Uterus (tissue), 4 donors: ENCODE results near the gene CLEC2D. TPM values are rescaled to one million over a fixed set of nuclear protein-coding genes. Genes with fewer than 3 reads are reported as not detected.

ENCODE experiments used
- DNase-seq, 2 donors: peaks; one replicate each; pipeline ENCODE4 v3.0.0-alpha.2; 2019 to 2020
- H3K27ac ChIP-seq, 2 donors: fragments of 200-600 bp; sonication (generic); 1 replicate in 1 of 2; 2 replicates in 1 of 2; pipeline ENCODE4 v1.5.1; 2016 to 2018
- H3K27me3 ChIP-seq, 2 donors: fragments of 200-600 bp; sonication (generic); one replicate each; pipeline ENCODE4 v1.5.1; 2018 to 2019; ENCODE audit warnings: control low read depth in 1 of 2
- H3K36me3 ChIP-seq, 2 donors: fragments of 200-600 bp; sonication (generic); one replicate each; pipeline ENCODE4 v1.5.1; 2019; ENCODE audit warnings: control low read depth in 1 of 2
- H3K4me1 ChIP-seq, 2 donors: fragments of 200-600 bp; sonication (generic); one replicate each; pipeline ENCODE4 v1.5.1; 2018 to 2019; ENCODE audit warnings: control low read depth in 1 of 2
- H3K4me3 ChIP-seq, 2 donors: fragments of 200-600 bp; sonication (generic); 1 replicate in 1 of 2; 2 replicates in 1 of 2; pipeline ENCODE4 v1.5.1; 2018 to 2019; ENCODE audit warnings: mild to moderate bottlenecking in 1 of 2
- H3K9me3 ChIP-seq, 2 donors: fragments of 200-600 bp; sonication (generic); one replicate each; pipeline ENCODE4 v1.5.1; 2019; ENCODE audit warnings: control low read depth in 1 of 2
- CTCF ChIP-seq, 4 experiments: fragments of 200-600 bp in 2 of 4; fragments of 450-650 bp in 2 of 4; sonication (generic) in 2 of 4; IDR thresholded peaks; one replicate each; pipeline ENCODE4 v1.5.1; 2016 to 2019; ENCODE audit warnings: antibody characterized with exemption in 4 of 4, mild to moderate bottlenecking in 2 of 4, moderate library complexity in 1 of 4
- POLR2A ChIP-seq, 2 donors: fragments of 450-650 bp; IDR thresholded peaks; one replicate each; pipeline ENCODE4 v1.6.1; 2016; ENCODE audit warnings: antibody characterized with exemption in 2 of 2, mild to moderate bottlenecking in 1 of 2, moderate library complexity in 1 of 2
- intact Hi-C: fragments of 100-400 bp; cut with DNase I; formaldehyde crosslinking; loops from one replicate; pipeline ENCODE4 v1.15.1; 2023; ENCODE audit warnings: low total_unique reads
- total RNA-seq, 4 donors: library from RNA; depleted of rRNA in 3 of 4; stranded (reverse); fragments of >200 nt in 3 of 4; gene quantifications; one replicate each; pipeline versions ENCODE4 v1.1.0 to v1.2.4, GENCODE V29; 2014 to 2023
- donor health status: DM: yes; HTN: yes; CAD: no.

The CLEC2D gene
- total RNA-seq, 4 donors from 2014 or later: 6.8 to 22.8 (median 13.9) TPM

DNA sequence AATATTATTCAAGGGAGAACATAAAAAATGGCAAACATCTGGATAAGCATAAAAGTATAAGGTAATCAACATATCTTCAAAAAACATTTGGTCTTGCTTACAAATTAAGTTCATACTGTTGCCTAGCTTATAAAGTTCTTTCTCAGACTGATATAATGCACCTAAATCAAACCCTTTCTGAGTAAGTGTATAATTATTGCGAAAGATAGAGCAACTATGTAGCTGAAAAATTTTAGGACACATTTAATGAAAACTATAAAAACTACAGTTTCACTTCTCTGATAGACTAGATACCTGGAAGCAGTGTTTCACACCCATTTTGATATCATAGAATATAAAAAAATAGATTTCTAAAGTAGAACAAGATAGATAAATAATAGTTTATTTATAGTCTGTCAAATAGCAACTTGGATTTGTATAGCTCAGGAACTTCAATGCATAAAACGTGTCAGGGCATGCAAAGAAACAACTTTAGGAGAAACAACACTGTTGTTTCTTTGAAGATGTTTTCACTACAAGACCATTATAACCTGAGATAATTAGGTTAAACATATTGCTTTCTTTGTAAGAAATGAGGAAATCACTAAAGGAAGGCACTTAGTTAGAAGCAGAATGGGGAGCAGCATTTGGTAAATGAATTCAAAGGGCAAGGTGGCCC, 55.8 kb downstream of the CLEC2D start:
- intact Hi-C loops: no loop called here
- H3K27ac ChIP-seq: no peak overlapping the region
- no peak for DNase-seq
- H3K9me3 ChIP-seq: no peaks in the 10 kb centered on the region
- no peaks in the 10 kb centered on the region for H3K36me3 ChIP-seq
- peaks cover 0 to 10% of the 10 kb centered on the region in 2 donors for H3K4me1 ChIP-seq
- no peaks in the 10 kb centered on the region for H3K27me3 ChIP-seq
- H3K4me3 ChIP-seq: no peak overlapping the region
- TF ChIP-seq CTCF (IDR thresholded peaks at IDR 0.05) (no peak), POLR2A (IDR thresholded peaks at IDR 0.05) (no peak)

- Histone ChIP-seq H3K9me3 (no peaks in the 10 kb centered on the region), H3K36me3 (no peaks in the 10 kb centered on the region), H3K4me3 (no peak overlapping the region), H3K27me3 (no peaks in the 10 kb centered on the region), H3K27ac (no peak overlapping the region), H3K4me1 (peaks cover 0 to 10% of the 10 kb centered on the region in 2 donors)
- DNase-seq: no peak
- intact Hi-C loops: no loop called here
- TF ChIP-seq CTCF (IDR thresholded peaks at IDR 0.05) (no peak), POLR2A (IDR thresholded peaks at IDR 0.05) (no peak)
These were observed 58.3 kb downstream of the CLEC2D start for GRCh38 chr12:9727813-9728212.

- no peaks in the 10 kb centered on the region for H3K36me3 ChIP-seq
- no peak for DNase-seq
- TF ChIP-seq POLR2A (IDR thresholded peaks at IDR 0.05) (no peak), CTCF (IDR thresholded peaks at IDR 0.05) (no peak)
- no peak overlapping the region for H3K27ac ChIP-seq
- intact Hi-C loops: no loop called here
- H3K27me3 ChIP-seq: no peaks in the 10 kb centered on the region
- peaks cover 0 to 10% of the 10 kb centered on the region in 2 donors for H3K4me1 ChIP-seq
- no peak overlapping the region for H3K4me3 ChIP-seq
- H3K9me3 ChIP-seq: no peaks in the 10 kb centered on the region
These were observed 59.6 kb downstream of the CLEC2D start for GRCh38 chr12:9729082-9729481.

DNA sequence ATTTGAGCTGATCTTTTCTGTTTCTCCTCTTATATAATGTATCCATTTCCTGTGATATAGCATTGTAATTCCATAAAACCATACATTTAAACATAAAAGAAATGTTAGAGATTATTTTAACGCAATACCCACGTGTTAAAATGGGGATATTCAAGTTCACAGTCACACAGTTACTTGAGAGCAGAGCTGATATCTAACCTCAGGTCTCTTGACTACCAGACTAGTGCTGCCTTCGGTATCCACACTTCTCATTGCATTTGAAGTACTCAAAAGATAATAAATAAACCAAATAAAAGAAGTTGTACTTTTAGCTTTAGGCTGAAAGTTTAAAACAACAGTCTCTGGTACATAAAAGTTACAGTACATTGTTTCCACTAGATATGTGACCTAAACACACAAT, 60.5 kb downstream of the CLEC2D start:
- Histone ChIP-seq H3K36me3 (no peaks in the 10 kb centered on the region), H3K9me3 (no peaks in the 10 kb centered on the region), H3K4me1 (peaks cover 0 to 10% of the 10 kb centered on the region in 2 donors), H3K4me3 (no peak overlapping the region), H3K27me3 (no peaks in the 10 kb centered on the region), H3K27ac (no peak overlapping the region)
- DNase-seq: no peak
- intact Hi-C loops: no loop called here
- TF ChIP-seq POLR2A (IDR thresholded peaks at IDR 0.05) (no peak), CTCF (IDR thresholded peaks at IDR 0.05) (no peak)

DNA sequence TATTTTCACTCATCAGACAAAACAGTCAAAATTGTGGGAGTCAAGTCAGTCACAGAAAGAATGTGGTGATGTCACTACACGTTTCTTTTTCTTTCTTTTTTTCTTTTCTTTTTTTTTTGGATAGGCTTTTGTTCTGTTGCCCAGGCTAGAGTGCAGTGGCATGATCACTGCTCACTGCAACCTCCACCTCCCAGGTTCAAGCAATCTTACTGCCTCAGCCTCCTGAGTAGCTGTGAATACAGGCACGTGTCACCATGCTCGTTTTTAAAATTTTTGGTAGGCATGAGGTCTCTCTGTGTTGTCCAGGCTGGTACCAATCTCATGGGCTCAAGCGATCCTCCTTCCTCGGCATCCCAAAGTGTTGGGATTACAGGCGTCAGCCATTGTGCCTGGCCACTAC, 61.1 kb downstream of the CLEC2D start:
- Histone ChIP-seq H3K9me3 (no peaks in the 10 kb centered on the region), H3K4me3 (no peak overlapping the region), H3K4me1 (peaks cover 0 to 10% of the 10 kb centered on the region in 2 donors), H3K27ac (no peak overlapping the region), H3K36me3 (no peaks in the 10 kb centered on the region), H3K27me3 (no peaks in the 10 kb centered on the region)
- DNase-seq: no peak
- TF ChIP-seq POLR2A (IDR thresholded peaks at IDR 0.05): no peak
- TF ChIP-seq CTCF (IDR thresholded peaks at IDR 0.05): no peak
- intact Hi-C loops: no loop called here
